ENCODE measurements around the gene IFT81.

DNA sequence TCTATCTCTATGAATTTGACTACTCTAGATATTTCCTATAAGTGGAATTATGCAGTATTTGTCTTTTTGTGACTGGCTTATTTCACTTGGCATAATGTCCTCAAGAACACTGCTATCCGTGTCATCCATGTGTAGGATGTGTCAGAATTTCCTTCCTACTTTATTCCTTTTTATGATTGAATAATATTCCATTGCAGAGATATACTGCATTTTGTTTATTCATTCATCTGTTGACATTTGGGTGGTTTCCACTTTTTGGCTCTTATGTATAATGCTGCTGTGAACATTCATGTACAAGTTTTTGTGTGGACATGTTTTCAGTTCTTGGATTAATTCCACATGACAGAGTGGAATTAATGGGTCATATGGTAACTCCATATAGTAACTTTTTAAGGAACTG lies 111.2 kb downstream of the IFT81 start:
- TF ChIP-seq CTCF (conservative IDR thresholded peaks at IDR 0.05; ENCODE audit: low read depth, low read length) (no peak), EZH2 (IDR thresholded peaks at IDR 0.05; ENCODE audit: borderline replicate concordance, low read depth, low read length, poor library complexity, severe bottlenecking) (no peak)
